Measurements from ENCODE around the gene ZNF367.

ZNF367 gene

DNA sequence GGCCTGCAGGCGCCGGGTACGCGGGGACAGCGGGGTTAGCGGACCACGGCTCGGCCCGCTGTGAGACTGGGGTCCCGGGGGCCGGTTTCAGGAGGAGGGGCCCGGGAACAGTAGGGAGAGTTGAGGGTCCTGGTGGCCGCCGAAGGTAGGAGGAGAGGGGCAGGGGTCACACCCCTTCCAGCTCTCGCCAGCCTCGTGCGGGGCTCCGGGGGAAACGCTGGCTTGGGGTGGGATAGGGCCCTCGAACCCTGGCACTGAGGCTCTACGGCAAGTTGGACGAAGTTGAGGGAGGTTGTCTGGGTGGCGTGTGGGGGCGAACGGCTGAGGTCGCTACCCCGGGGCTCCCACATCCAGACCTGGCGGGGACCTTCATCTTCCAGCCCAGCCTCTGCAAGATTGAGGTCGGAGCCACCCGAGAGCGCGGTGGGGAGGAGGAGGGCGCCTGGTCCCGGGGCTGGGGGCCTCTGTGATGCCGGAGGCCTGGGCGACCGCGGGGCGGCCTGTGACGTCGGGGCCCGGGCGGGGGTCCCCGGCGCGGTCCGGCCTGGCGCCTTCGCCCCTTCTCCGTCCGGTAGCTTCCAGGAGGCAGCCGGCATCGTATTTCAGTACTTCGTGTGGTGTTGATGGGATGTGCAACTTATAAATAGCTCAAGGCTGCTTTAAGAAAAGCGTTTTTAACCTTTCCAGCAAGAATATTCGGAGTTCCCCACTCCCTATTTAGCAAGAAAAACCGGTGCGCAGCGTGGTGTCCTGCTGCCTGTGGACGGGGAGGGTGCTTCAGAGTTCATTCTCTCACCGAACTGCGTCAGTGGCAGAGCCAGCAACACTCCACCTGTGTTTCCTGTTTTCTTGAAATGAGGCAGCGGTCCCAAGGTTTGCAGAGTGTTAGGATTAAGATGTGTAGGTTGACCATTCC, 32.7 kb upstream of the ZNF367 start:
- Histone ChIP-seq H3K36me3 (ENCODE audit: control insufficient read depth, insufficient read depth, low read length) (no peaks in the 10 kb centered on the region), H3K4me3 (replicated peaks; ENCODE audit: low read depth, low read length) (peak overlapping the region; percentile 76), H3K27me3 (replicated peaks; ENCODE audit: control insufficient read depth, insufficient read depth, low read length) (no peaks in the 10 kb centered on the region)
- DNase-seq (ENCODE audit: extremely low read depth, insufficient read length), result peak; percentile 30
- TF ChIP-seq, protein P1, sequence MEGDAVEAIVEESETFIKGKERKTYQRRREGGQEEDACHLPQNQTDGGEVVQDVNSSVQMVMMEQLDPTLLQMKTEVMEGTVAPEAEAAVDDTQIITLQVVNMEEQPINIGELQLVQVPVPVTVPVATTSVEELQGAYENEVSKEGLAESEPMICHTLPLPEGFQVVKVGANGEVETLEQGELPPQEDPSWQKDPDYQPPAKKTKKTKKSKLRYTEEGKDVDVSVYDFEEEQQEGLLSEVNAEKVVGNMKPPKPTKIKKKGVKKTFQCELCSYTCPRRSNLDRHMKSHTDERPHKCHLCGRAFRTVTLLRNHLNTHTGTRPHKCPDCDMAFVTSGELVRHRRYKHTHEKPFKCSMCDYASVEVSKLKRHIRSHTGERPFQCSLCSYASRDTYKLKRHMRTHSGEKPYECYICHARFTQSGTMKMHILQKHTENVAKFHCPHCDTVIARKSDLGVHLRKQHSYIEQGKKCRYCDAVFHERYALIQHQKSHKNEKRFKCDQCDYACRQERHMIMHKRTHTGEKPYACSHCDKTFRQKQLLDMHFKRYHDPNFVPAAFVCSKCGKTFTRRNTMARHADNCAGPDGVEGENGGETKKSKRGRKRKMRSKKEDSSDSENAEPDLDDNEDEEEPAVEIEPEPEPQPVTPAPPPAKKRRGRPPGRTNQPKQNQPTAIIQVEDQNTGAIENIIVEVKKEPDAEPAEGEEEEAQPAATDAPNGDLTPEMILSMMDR (IDR thresholded peaks at IDR 0.05; ENCODE audit: insufficient read depth, low read length, poor library complexity, severe bottlenecking), result no peak

DNA sequence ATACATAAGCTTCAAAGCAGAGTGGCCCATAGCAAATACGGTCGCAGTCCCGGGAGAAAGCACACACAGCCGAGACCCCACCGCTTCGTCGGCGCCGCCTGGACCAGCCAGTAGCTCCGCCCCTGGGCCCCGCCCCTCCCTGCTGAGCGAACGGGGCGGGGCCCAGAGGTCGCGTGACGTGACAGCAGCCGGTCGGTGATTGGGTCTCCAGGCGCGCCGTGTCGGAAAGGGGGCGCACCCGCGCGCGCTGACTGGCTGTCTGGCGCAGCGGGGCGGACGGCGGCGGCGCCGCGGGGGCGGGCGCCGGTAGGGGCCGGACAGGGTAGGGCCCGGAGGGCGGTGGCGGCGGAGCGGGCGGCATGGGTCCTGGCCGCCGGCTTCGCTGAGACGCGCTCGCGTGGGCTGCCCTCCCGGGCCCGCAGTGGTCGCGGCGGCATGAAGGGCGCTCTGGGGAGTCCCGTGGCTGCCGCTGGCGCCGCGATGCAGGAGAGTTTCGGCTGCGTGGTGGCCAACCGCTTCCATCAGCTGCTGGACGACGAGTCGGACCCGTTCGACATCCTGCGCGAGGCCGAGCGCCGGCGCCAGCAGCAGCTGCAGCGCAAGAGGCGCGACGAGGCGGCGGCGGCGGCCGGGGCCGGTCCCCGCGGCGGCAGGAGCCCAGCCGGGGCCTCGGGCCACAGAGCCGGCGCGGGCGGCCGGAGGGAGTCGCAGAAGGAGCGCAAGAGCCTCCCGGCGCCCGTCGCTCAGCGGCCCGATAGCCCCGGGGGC, 31.9 kb upstream of the ZNF367 start, which contains the start of gene HABP4:
Gene HABP4 (plus strand): TSS at position 325 of the 768 bp plus-strand sequence. CDS start 111 bp downstream, at position 436.
- TF ChIP-seq, protein P1 (IDR thresholded peaks at IDR 0.05; ENCODE audit: insufficient read depth, low read length, poor library complexity, severe bottlenecking), result no peak

DNA sequence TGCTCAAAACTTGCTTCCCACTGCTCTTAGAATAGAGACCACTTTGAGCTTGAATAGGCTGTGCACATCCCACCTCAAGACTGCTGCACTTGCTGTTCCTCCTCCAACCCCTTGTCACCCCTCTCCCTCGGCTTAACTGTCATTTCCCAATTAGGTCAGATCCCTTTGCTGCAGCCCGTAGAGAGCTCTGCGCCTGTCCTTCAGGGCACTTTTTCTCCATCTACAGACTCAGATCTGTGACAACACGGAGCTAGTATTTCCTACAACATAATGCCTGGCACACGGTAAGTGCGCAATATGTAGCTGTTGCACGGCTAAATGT, 31.3 kb upstream of the ZNF367 start:
- TF ChIP-seq, protein P1 (IDR thresholded peaks at IDR 0.05; ENCODE audit: insufficient read depth, low read length, poor library complexity, severe bottlenecking), result no peak
- Histone ChIP-seq H3K4me3 (replicated peaks; ENCODE audit: low read depth, low read length) (peak overlapping the region; percentile 63), H3K27me3 (replicated peaks; ENCODE audit: control insufficient read depth, insufficient read depth, low read length) (no peaks in the 10 kb centered on the region), H3K36me3 (ENCODE audit: control insufficient read depth, insufficient read depth, low read length) (no peaks in the 10 kb centered on the region)
- DNase-seq (ENCODE audit: extremely low read depth, insufficient read length), result peak; percentile 8

More for the DNA sequence above, 31.9 kb upstream of the ZNF367 start, which contains the start of gene HABP4:
- Histone ChIP-seq H3K36me3 (ENCODE audit: control insufficient read depth, insufficient read depth, low read length) (no peaks in the 10 kb centered on the region), H3K4me3 (replicated peaks; ENCODE audit: low read depth, low read length) (peak within 1 kb of the TSS; percentile 76), H3K27me3 (replicated peaks; ENCODE audit: control insufficient read depth, insufficient read depth, low read length) (no peaks in the 10 kb centered on the region)
- peak; percentile 96 for DNase-seq (ENCODE audit: extremely low read depth, insufficient read length)

DNA sequence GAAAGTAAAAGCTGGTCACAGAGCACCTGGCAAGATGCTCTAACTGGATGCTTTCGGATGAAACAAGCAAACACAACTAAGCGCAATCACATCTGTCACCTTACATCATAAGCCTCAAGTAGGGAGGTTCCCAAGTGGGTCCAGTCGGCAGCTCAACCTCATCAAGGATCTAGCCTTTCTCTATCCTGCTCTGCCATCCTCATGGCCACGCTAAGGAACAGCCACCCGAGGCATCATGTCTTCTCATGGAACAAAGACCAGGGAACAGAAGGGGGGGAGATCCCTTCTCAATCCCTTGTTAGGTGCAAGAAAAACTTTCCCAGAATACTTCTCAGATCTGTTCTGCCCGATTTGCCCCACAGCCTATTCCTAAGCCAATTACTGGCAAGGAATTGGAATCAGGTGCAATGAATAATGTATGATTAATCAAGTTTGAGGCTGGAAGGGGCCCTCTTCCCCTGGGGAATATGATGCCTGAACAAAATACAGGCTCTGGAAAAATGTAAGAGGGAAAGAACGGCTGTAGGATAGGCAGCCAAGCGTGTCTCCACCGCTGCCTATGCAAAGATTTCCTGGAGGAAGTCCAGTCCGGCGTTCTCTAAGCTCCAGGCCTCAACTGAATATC, 30.5 kb upstream of the ZNF367 start:
- no peak overlapping the region for H3K4me3 ChIP-seq (replicated peaks; ENCODE audit: low read depth, low read length)
- no peak for DNase-seq (ENCODE audit: extremely low read depth, insufficient read length)
- TF ChIP-seq, protein P1 (IDR thresholded peaks at IDR 0.05; ENCODE audit: insufficient read depth, low read length, poor library complexity, severe bottlenecking), result no peak
- H3K27me3 ChIP-seq (replicated peaks; ENCODE audit: control insufficient read depth, insufficient read depth, low read length), result no peaks in the 10 kb centered on the region
- H3K36me3 ChIP-seq (ENCODE audit: control insufficient read depth, insufficient read depth, low read length), result no peaks in the 10 kb centered on the region

DNA sequence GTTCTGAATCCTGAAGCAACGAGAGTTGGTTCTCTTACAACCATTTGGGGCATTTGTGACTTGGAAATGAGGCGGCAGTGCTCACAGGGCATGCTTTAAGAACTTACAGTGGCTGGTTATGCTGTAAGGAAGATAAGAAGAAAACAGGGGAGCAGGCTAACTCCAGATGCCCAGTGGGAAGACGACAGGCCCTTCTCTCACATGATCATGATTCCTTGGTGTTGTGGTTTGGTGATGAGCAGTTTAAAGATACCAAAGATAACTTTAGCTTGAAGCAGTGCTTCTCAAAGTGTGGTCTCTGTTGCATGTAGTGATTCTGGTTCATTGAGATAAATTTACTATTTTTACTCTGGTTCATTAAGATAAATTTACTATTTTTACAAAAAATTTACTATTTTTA, 29.2 kb upstream of the ZNF367 start:
- Histone ChIP-seq H3K36me3 (ENCODE audit: control insufficient read depth, insufficient read depth, low read length) (no peaks in the 10 kb centered on the region), H3K4me3 (replicated peaks; ENCODE audit: low read depth, low read length) (no peak overlapping the region), H3K27me3 (replicated peaks; ENCODE audit: control insufficient read depth, insufficient read depth, low read length) (no peaks in the 10 kb centered on the region)
- DNase-seq (ENCODE audit: extremely low read depth, insufficient read length), result no peak
- TF ChIP-seq, protein P1 (IDR thresholded peaks at IDR 0.05; ENCODE audit: insufficient read depth, low read length, poor library complexity, severe bottlenecking), result no peak
